ENCODE data around the gene MBD3L2.
"Not testable (repeated sequence)": the region's sequence is repeated elsewhere in the genome, so short reads cannot be mapped to it uniquely, and the experiment has no call there.

- TF ChIP-seq POLR2AphosphoS5, POLR2A (IDR thresholded peaks at IDR 0.05): not testable (repeated sequence)
These were observed 10.9 kb downstream of the MBD3L2 start for GRCh38 chr19:7059977-7060376.
